DND-41 (cell line): Measurements from ENCODE around the gene CIP2A.

Experiments
- ATAC-seq: fragments of 200-7000 bp; cut with Tn5 transposase; 3 replicates; pipeline ENCODE4 v1.9.1; 2021; ENCODE audit warnings: low read depth; ENCODE audit not compliant: insufficient read depth
- DNase-seq: peaks from one replicate; pipeline ENCODE4 v3.0.0-alpha.2; 2020
- H2AFZ ChIP-seq: 2 replicates; pipeline ENCODE4 v1.6.0; 2012; ENCODE audit warnings: low read depth, low read length
- H3K27ac ChIP-seq: 2 replicates; pipeline ENCODE4 v1.5.1; 2012; ENCODE audit warnings: low read length, inconsistent platforms
- H3K27me3 ChIP-seq: fragments of 200-600 bp; sonication (generic); 2 replicates; pipeline ENCODE4 v1.6.0; 2012; ENCODE audit warnings: low read length, mild to moderate bottlenecking, inconsistent platforms; ENCODE audit not compliant: insufficient read depth, poor library complexity
- H3K36me3 ChIP-seq: 2 replicates; pipeline ENCODE4 v1.5.1; 2012; ENCODE audit warnings: low read length, inconsistent platforms; ENCODE audit not compliant: insufficient read depth
- H3K4me1 ChIP-seq: 2 replicates; pipeline ENCODE4 v1.5.1; 2012; ENCODE audit warnings: mild to moderate bottlenecking, low read length; ENCODE audit not compliant: insufficient read depth
- H3K4me2 ChIP-seq: 2 replicates; pipeline ENCODE4 v1.6.0; 2012; ENCODE audit warnings: mild to moderate bottlenecking, moderate library complexity, low read length, inconsistent platforms; ENCODE audit not compliant: insufficient read depth
- H3K4me3 ChIP-seq, 2 experiments: fragments of 200-600 bp in 1 of 2; shearing (Covaris generic) in 1 of 2; 2 replicates each; pipeline ENCODE4 v1.5.1; 2012 to 2016; ENCODE audit warnings: inconsistent platforms in 2 of 2, low read length in 2 of 2, mild to moderate bottlenecking in 2 of 2, low read depth in 1 of 2, moderate library complexity in 1 of 2
- H3K79me2 ChIP-seq: 2 replicates; pipeline ENCODE4 v1.6.0; 2012; ENCODE audit warnings: low read length, inconsistent platforms; ENCODE audit not compliant: insufficient read depth
- H3K9ac ChIP-seq: 2 replicates; pipeline ENCODE4 v1.6.0; 2012; ENCODE audit warnings: low read depth, mild to moderate bottlenecking, inconsistent platforms, low read length, moderate library complexity
- H3K9me3 ChIP-seq: 2 replicates; pipeline ENCODE4 v1.5.1; 2012; ENCODE audit warnings: low read length, moderate library complexity, mild to moderate bottlenecking, inconsistent platforms; ENCODE audit not compliant: insufficient read depth, severe bottlenecking
- H4K20me1 ChIP-seq: 2 replicates; pipeline ENCODE4 v1.6.0; 2012; ENCODE audit warnings: low read length; ENCODE audit not compliant: insufficient read depth
- CTCF ChIP-seq: IDR thresholded peaks from 2 replicates; pipeline ENCODE4 v1.5.1; 2012; ENCODE audit warnings: borderline replicate concordance, low read length, moderate library complexity, mild to moderate bottlenecking; ENCODE audit not compliant: poor library complexity, severe bottlenecking; ENCODE audit errors: extremely low read depth
- EZH2 ChIP-seq: IDR thresholded peaks from 3 replicates; pipeline ENCODE4 v1.6.1; 2012; ENCODE audit warnings: borderline replicate concordance, low read depth, mild to moderate bottlenecking, moderate library complexity, low read length, inconsistent platforms; ENCODE audit not compliant: severe bottlenecking

Gene CIP2A

DNA sequence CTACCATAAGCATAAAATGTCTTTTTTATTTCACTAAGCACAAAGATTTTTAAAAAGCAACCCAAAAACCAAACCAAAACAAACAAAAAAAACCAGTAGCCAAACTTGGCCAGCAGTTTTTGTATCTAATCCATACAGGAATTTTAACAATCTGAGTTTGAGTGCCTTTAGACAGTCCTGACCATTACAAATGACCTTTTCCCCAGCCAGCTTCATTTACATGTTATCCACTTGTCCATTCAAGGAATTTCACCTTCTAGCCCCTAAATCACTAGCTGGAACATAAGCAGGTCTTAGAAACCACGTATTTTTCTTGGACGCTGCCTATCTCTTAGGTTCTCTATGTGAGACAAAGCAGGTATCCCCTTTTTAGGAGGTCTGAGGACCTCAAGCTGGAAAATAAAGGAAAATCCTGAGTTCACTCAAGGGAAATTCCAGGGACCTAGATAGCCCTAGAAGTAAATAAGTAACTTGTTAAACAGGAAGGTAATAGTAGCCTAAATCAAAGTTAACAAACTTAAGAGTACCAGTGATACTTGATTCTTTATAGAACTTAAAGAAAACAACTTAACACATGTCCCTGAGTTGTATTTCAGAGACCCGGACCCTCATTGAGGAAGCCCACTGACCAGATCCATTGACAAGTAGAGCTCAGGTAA, 34.2 kb downstream of the CIP2A start:
- ATAC-seq = no peak
- Histone ChIP-seq H3K27ac (no peak overlapping the region), H3K79me2 (no peaks in the 10 kb centered on the region), H3K4me2 (no peak overlapping the region), H3K9ac (no peak overlapping the region), H3K4me1 (no peaks in the 10 kb centered on the region), H2AFZ (no peak overlapping the region), H4K20me1 (no peaks in the 10 kb centered on the region), H3K27me3 (no peaks in the 10 kb centered on the region), H3K9me3 (no peaks in the 10 kb centered on the region), H3K36me3 (peaks cover 88% of the 10 kb centered on the region), H3K4me3 (no peak overlapping the region)
- TF ChIP-seq CTCF (no peak), EZH2 (no peak)
- DNase-seq = no peak

DNA sequence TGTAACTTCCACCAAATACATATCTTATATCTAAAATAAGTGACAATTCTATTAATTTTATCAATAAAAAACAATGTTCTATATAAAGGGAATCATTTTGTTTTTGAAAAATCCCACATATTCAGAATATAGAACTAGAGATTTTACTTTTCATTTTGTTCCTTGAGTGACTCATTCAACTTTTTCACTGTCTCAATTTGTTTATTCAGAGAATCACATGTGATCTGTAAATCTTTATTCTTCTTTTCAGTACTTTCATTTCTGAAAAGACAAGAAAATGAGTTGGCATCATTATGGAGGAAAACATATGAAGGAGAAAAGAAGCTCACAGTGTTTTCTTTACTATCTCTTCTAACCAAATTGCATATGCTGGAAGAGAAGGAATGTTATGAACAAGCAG, 35.0 kb downstream of the CIP2A start:
- TF ChIP-seq EZH2 (no peak), CTCF (no peak)
- no peak overlapping the region for H2AFZ ChIP-seq
- no peak overlapping the region for H3K27ac ChIP-seq
- no peaks in the 10 kb centered on the region for H3K27me3 ChIP-seq
- H3K79me2 ChIP-seq = no peaks in the 10 kb centered on the region
- H4K20me1 ChIP-seq = no peaks in the 10 kb centered on the region
- peaks cover 86% of the 10 kb centered on the region for H3K36me3 ChIP-seq
- no peak overlapping the region for H3K4me2 ChIP-seq
- H3K9ac ChIP-seq = no peak overlapping the region
- DNase-seq (no peak), ATAC-seq (no peak)
- no peak overlapping the region for H3K4me3 ChIP-seq
- no peaks in the 10 kb centered on the region for H3K9me3 ChIP-seq
- H3K4me1 ChIP-seq = no peaks in the 10 kb centered on the region

DNA sequence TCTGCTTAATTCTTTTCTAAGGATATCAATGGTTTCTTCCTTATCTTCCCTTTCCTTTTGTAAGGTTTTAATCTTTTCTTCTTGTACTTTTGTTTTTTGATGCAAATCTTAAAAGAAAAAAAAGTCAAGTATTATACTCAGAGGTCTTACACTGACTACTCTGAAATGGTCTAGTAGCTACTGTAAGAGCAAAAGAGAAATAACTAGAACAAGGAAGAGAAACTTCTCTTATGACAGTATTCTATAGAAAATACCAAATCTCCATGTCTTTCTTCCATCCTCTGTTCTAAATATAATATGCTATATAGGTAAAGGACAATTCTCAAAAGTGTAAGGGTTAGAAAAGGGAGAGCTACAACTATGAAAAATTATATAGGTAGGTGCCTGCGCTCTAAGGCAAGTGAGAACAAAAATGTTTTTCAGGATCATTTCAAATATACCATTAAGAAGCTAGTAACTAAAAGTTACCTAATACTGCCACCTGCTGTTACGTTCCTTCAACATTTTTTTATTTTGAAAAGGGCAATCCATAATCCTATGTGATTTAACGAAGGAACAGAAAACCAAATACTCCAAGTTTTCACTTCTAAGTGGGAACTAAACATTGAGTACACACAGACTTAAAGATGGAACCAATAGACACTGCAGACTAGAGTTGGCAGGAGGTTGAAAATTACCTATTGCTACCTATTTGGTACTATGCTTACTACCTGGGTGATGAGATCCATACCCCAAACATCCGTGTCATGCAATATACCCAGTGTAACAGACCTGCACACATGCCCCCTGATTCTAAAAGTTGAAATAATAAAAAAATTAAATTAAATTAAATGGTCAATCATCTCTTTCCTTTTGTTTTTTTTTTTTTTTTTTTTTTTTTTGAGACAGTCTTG, 36.7 kb downstream of the CIP2A start:
- no peak overlapping the region for H3K4me3 ChIP-seq
- ATAC-seq = peak; percentile 66; the same call in 2 of the 3 replicates
- no peak for TF ChIP-seq EZH2
- peak; percentile 66 for TF ChIP-seq CTCF
- no peaks in the 10 kb centered on the region for H3K9me3 ChIP-seq
- peaks cover 87% of the 10 kb centered on the region for H3K36me3 ChIP-seq
- H3K4me2 ChIP-seq = no peak overlapping the region
- H4K20me1 ChIP-seq = no peaks in the 10 kb centered on the region
- no peak overlapping the region for H3K27ac ChIP-seq
- H3K4me1 ChIP-seq = no peaks in the 10 kb centered on the region
- no peak overlapping the region for H3K9ac ChIP-seq
- H3K79me2 ChIP-seq = no peaks in the 10 kb centered on the region
- no peak for DNase-seq
- no peak overlapping the region for H2AFZ ChIP-seq
- no peaks in the 10 kb centered on the region for H3K27me3 ChIP-seq
